Measurements from ENCODE around the gene CCDC185. TPM values are rescaled to one million over a fixed set of nuclear protein-coding genes. Genes with fewer than 3 reads are reported as not detected.

Gene CCDC185
- total and polyA plus RNA-seq, 2 experiments from 2014 or later: not detected

- H3K27me3 ChIP-seq: no peaks in the 10 kb centered on the region
- DNase-seq (ENCODE audit: low read depth in 1 of 2, low spot score in 1 of 2): no peak
- no peaks in the 10 kb centered on the region for H3K36me3 ChIP-seq
- H3K27ac ChIP-seq: no peak overlapping the region
- no peaks in the 10 kb centered on the region for H3K9me3 ChIP-seq (ENCODE audit: low read depth)
- no peak overlapping the region for H3K4me3 ChIP-seq
- no peaks in the 10 kb centered on the region for H3K4me1 ChIP-seq (ENCODE audit: low read depth)
- no peak for TF ChIP-seq CTCF (IDR thresholded peaks at IDR 0.05; ENCODE audit: low read depth, low read length)
Measured at GRCh38 chr1:223426936-223427335, 33.7 kb downstream of the CCDC185 start.

- Histone ChIP-seq H3K9me3 (ENCODE audit: low read depth) (no peaks in the 10 kb centered on the region), H3K27ac (no peak overlapping the region), H3K36me3 (no peaks in the 10 kb centered on the region), H3K4me1 (ENCODE audit: low read depth) (no peaks in the 10 kb centered on the region), H3K27me3 (no peaks in the 10 kb centered on the region), H3K4me3 (no peak overlapping the region)
- TF ChIP-seq CTCF (IDR thresholded peaks at IDR 0.05; ENCODE audit: low read depth, low read length): no peak
- DNase-seq (ENCODE audit: low read depth in 1 of 2, low spot score in 1 of 2): no peak
Measured at GRCh38 chr1:223429313-223429731, 36.1 kb downstream of the CCDC185 start.

GRCh38 chr1:223429821-223430220 is 36.6 kb downstream of the CCDC185 start:
- H3K4me3 ChIP-seq: no peak overlapping the region
- DNase-seq (ENCODE audit: low read depth in 1 of 2, low spot score in 1 of 2): no peak
- no peak for TF ChIP-seq CTCF (IDR thresholded peaks at IDR 0.05; ENCODE audit: low read depth, low read length)
- no peaks in the 10 kb centered on the region for H3K36me3 ChIP-seq
- H3K4me1 ChIP-seq (ENCODE audit: low read depth): no peaks in the 10 kb centered on the region
- no peak overlapping the region for H3K27ac ChIP-seq
- H3K27me3 ChIP-seq: no peaks in the 10 kb centered on the region
- no peaks in the 10 kb centered on the region for H3K9me3 ChIP-seq (ENCODE audit: low read depth)

- Histone ChIP-seq H3K36me3 (no peaks in the 10 kb centered on the region), H3K9me3 (ENCODE audit: low read depth) (no peaks in the 10 kb centered on the region), H3K4me1 (ENCODE audit: low read depth) (no peaks in the 10 kb centered on the region), H3K27me3 (no peaks in the 10 kb centered on the region), H3K27ac (no peak overlapping the region), H3K4me3 (no peak overlapping the region)
- TF ChIP-seq CTCF (IDR thresholded peaks at IDR 0.05; ENCODE audit: low read depth, low read length): no peak
- DNase-seq (ENCODE audit: low read depth in 1 of 2, low spot score in 1 of 2): no peak
Measured at GRCh38 chr1:223430236-223430635, 37.0 kb downstream of the CCDC185 start.

- no peak overlapping the region for H3K27ac ChIP-seq
- no peak for DNase-seq (ENCODE audit: low read depth in 1 of 2, low spot score in 1 of 2)
Measured at GRCh38 chr1:223437151-223437550, 43.9 kb downstream of the CCDC185 start.

More at GRCh38 chr1:223437151-223437550, 43.9 kb downstream of the CCDC185 start:
- no peak overlapping the region for H3K4me3 ChIP-seq
- H3K4me1 ChIP-seq (ENCODE audit: low read depth): no peaks in the 10 kb centered on the region
- no peaks in the 10 kb centered on the region for H3K36me3 ChIP-seq
- no peak for TF ChIP-seq CTCF (IDR thresholded peaks at IDR 0.05; ENCODE audit: low read depth, low read length)
- no peaks in the 10 kb centered on the region for H3K27me3 ChIP-seq
- no peaks in the 10 kb centered on the region for H3K9me3 ChIP-seq (ENCODE audit: low read depth)

Measured in cardiac muscle cell (in vitro differentiated cells and primary cell).